GM23338 (cell line): ENCODE data around the gene DPY19L3. TPM values are rescaled to one million over a fixed set of nuclear protein-coding genes. Genes with fewer than 3 reads are reported as not detected.

Experiments
- ATAC-seq: fragments of 200-7000 bp; cut with Tn5 transposase; 3 replicates; pipeline ENCODE4 v1.9.1; 2020
- DNase-seq: peaks from one replicate; pipeline ENCODE4 v3.0.0-alpha.2; 2015; ENCODE audit warnings: low spot score
- H2AFZ ChIP-seq: fragments of 200-600 bp; sonication (generic); 2 replicates; pipeline ENCODE4 v1.8.0; 2016; ENCODE audit warnings: antibody characterized with exemption, mild to moderate bottlenecking, moderate library complexity
- H3F3A ChIP-seq: fragments of 200-600 bp; sonication (generic); replicated peaks from 2 replicates; pipeline ENCODE4 v1.8.0; 2017; ENCODE audit warnings: antibody characterized with exemption, mixed run types, low read depth
- H3K27ac ChIP-seq: fragments of 200-600 bp; sonication (generic); 2 replicates; pipeline ENCODE4 v1.6.1; 2016; ENCODE audit warnings: low read depth
- H3K27me3 ChIP-seq: fragments of 200-600 bp; sonication (generic); 2 replicates; pipeline ENCODE4 v1.8.0; 2016; ENCODE audit warnings: mild to moderate bottlenecking, mixed run types, moderate library complexity; ENCODE audit not compliant: insufficient read depth
- H3K36me3 ChIP-seq: fragments of 200-600 bp; sonication (generic); 2 replicates; pipeline ENCODE4 v1.8.0; 2016; ENCODE audit warnings: mild to moderate bottlenecking; ENCODE audit not compliant: insufficient read depth
- H3K4me1 ChIP-seq: fragments of 200-600 bp; sonication (generic); 2 replicates; pipeline ENCODE4 v1.8.0; 2016; ENCODE audit warnings: mild to moderate bottlenecking, moderate library complexity; ENCODE audit not compliant: insufficient read depth
- H3K4me2 ChIP-seq: fragments of 200-600 bp; sonication (generic); 2 replicates; pipeline ENCODE4 v1.7.1; 2017; ENCODE audit warnings: mixed run types
- H3K4me3 ChIP-seq: fragments of 200-600 bp; sonication (generic); 2 replicates; pipeline ENCODE4 v1.6.1; 2016; ENCODE audit warnings: mixed run types
- H3K79me2 ChIP-seq: fragments of 200-600 bp; sonication (generic); replicated peaks from 2 replicates; pipeline ENCODE4 v1.8.0; 2017; ENCODE audit warnings: mild to moderate bottlenecking; ENCODE audit not compliant: insufficient read depth
- H3K9me2 ChIP-seq: fragments of 200-600 bp; sonication (generic); 2 replicates; pipeline ENCODE4 v1.8.0; 2017; ENCODE audit not compliant: insufficient read depth
- H4K20me1 ChIP-seq: fragments of 200-600 bp; sonication (generic); replicated peaks from 2 replicates; pipeline ENCODE4 v1.8.0; 2017; ENCODE audit warnings: mild to moderate bottlenecking; ENCODE audit not compliant: insufficient read depth
- H3K27ac Mint-ChIP-seq: 2 replicates; pipeline ENCODE4 v1.8.0; 2020; ENCODE audit warnings: inconsistent platforms, mild to moderate bottlenecking, moderate library complexity, mixed read lengths
- H3K27me3 Mint-ChIP-seq: 3 replicates; pipeline ENCODE4 v1.8.0; 2022; ENCODE audit warnings: low read depth, mild to moderate bottlenecking, moderate library complexity, mixed read lengths, inconsistent platforms; ENCODE audit not compliant: insufficient read depth, poor library complexity
- H3K36me3 Mint-ChIP-seq: 3 replicates; pipeline ENCODE4 v1.8.0; 2021; ENCODE audit warnings: low read depth, mild to moderate bottlenecking, inconsistent platforms, moderate library complexity, mixed read lengths
- H3K4me1 Mint-ChIP-seq: 3 replicates; pipeline ENCODE4 v1.8.0; 2020; ENCODE audit warnings: mild to moderate bottlenecking, inconsistent platforms, mixed read lengths
- H3K4me3 Mint-ChIP-seq: 3 replicates; pipeline ENCODE4 v1.8.0; 2021; ENCODE audit warnings: moderate library complexity, mild to moderate bottlenecking, inconsistent platforms, mixed read lengths
- H3K9me3 Mint-ChIP-seq: 3 replicates; pipeline ENCODE4 v1.8.0; 2020; ENCODE audit warnings: moderate library complexity, mild to moderate bottlenecking, inconsistent platforms, mixed read lengths
- CREB1 ChIP-seq: fragments of 250-450 bp; sonication (Bioruptor Pico); IDR thresholded peaks from 2 replicates; pipeline ENCODE4 v1.5.0; 2020; ENCODE audit warnings: low read depth, mild to moderate bottlenecking, moderate library complexity
- EZH2 ChIP-seq: fragments of 200-600 bp; sonication (generic); IDR thresholded peaks from one replicate; pipeline ENCODE4 v1.8.0; 2017; ENCODE audit warnings: antibody characterized with exemption, mild to moderate bottlenecking, low read depth; ENCODE audit not compliant: unreplicated experiment
- EZH2phosphoT487 ChIP-seq: fragments of 200-600 bp; sonication (generic); IDR thresholded peaks from one replicate; pipeline ENCODE4 v1.8.1; 2018; ENCODE audit warnings: antibody characterized with exemption; ENCODE audit not compliant: unreplicated experiment
- JUNB ChIP-seq: IDR thresholded peaks from one replicate; pipeline ENCODE4 v1.6.1; 2016; ENCODE audit warnings: antibody characterized with exemption; ENCODE audit not compliant: unreplicated experiment
- NANOG ChIP-seq: IDR thresholded peaks from 2 replicates; pipeline ENCODE4 v1.6.1; 2016; ENCODE audit warnings: antibody characterized with exemption, borderline replicate concordance
- POLR2AphosphoS5 ChIP-seq: IDR thresholded peaks from 2 replicates; pipeline ENCODE4 v1.6.1; 2016; ENCODE audit warnings: antibody characterized with exemption, low read depth
- REST ChIP-seq: IDR thresholded peaks from one replicate; pipeline ENCODE4 v1.6.1; 2018; ENCODE audit warnings: antibody characterized with exemption; ENCODE audit not compliant: unreplicated experiment
- STAT1 ChIP-seq: IDR thresholded peaks from one replicate; pipeline ENCODE4 v1.6.1; 2016; ENCODE audit warnings: antibody characterized with exemption; ENCODE audit not compliant: unreplicated experiment
- ZNF114 ChIP-seq: fragments of 250-450 bp; sonication (Bioruptor Pico); IDR thresholded peaks from 2 replicates; pipeline ENCODE4 v1.5.0; 2020; ENCODE audit warnings: mild to moderate bottlenecking, moderate library complexity
- ZNF331 ChIP-seq: fragments of 250-450 bp; sonication (Bioruptor Pico); IDR thresholded peaks from 2 replicates; pipeline ENCODE4 v1.5.0; 2020; ENCODE audit warnings: low read depth, mild to moderate bottlenecking, moderate library complexity
- polyA plus RNA-seq: library from polyadenylated mRNA; unstranded; fragments of >200 nt; fragmentation: Nextera tagmentation; extraction: Ambion mirVana; gene quantifications from 2 replicates; pipeline ENCODE4 v1.2.1, GENCODE V29; 2016
- total RNA-seq: library from RNA; depleted of rRNA; stranded (reverse); fragments of >200 nt; shearing (Covaris generic); gene quantifications from 2 replicates; pipeline ENCODE4 v1.2.3, GENCODE V29; 2014
- TF ChIP-seq, protein P1 (sequence below): IDR thresholded peaks from 2 replicates; pipeline ENCODE4 v1.6.1; 2016; ENCODE audit warnings: antibody characterized with exemption
- TF ChIP-seq, protein P2 (sequence below): fragments of 250-450 bp; sonication (Bioruptor Pico); IDR thresholded peaks from 2 replicates; pipeline ENCODE4 v1.5.0; 2020; ENCODE audit warnings: mild to moderate bottlenecking, moderate library complexity
- TF ChIP-seq, protein P3 (sequence below), 2 experiments: fragments of 200-600 bp in 1 of 2; sonication (generic) in 1 of 2; conservative IDR thresholded peaks; 2 replicates each; pipeline versions ENCODE4 v1.5.1 to v1.6.1; 2016 to 2017; ENCODE audit warnings: antibody characterized with exemption in 2 of 2, low read depth in 2 of 2, mild to moderate bottlenecking in 2 of 2, moderate library complexity in 1 of 2

Gene DPY19L3
- total and polyA plus RNA-seq, 2 experiments from 2014 or later, result 13.5 to 46.6 TPM

- no peak for ATAC-seq
- H3K27me3 Mint-ChIP-seq, result no peaks in the 10 kb centered on the region
- TF ChIP-seq EZH2phosphoT487 (no peak), CREB1 (CRISPR knock-in tag) (no peak), STAT1 (no peak), JUNB (no peak), ZNF114 (CRISPR knock-in tag) (no peak), EZH2 (no peak), POLR2AphosphoS5 (no peak), REST (no peak), ZNF331 (no peak), NANOG (no peak)
- TF ChIP-seq, protein P1, sequence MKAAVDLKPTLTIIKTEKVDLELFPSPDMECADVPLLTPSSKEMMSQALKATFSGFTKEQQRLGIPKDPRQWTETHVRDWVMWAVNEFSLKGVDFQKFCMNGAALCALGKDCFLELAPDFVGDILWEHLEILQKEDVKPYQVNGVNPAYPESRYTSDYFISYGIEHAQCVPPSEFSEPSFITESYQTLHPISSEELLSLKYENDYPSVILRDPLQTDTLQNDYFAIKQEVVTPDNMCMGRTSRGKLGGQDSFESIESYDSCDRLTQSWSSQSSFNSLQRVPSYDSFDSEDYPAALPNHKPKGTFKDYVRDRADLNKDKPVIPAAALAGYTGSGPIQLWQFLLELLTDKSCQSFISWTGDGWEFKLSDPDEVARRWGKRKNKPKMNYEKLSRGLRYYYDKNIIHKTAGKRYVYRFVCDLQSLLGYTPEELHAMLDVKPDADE, result no peak
- TF ChIP-seq, protein P2, sequence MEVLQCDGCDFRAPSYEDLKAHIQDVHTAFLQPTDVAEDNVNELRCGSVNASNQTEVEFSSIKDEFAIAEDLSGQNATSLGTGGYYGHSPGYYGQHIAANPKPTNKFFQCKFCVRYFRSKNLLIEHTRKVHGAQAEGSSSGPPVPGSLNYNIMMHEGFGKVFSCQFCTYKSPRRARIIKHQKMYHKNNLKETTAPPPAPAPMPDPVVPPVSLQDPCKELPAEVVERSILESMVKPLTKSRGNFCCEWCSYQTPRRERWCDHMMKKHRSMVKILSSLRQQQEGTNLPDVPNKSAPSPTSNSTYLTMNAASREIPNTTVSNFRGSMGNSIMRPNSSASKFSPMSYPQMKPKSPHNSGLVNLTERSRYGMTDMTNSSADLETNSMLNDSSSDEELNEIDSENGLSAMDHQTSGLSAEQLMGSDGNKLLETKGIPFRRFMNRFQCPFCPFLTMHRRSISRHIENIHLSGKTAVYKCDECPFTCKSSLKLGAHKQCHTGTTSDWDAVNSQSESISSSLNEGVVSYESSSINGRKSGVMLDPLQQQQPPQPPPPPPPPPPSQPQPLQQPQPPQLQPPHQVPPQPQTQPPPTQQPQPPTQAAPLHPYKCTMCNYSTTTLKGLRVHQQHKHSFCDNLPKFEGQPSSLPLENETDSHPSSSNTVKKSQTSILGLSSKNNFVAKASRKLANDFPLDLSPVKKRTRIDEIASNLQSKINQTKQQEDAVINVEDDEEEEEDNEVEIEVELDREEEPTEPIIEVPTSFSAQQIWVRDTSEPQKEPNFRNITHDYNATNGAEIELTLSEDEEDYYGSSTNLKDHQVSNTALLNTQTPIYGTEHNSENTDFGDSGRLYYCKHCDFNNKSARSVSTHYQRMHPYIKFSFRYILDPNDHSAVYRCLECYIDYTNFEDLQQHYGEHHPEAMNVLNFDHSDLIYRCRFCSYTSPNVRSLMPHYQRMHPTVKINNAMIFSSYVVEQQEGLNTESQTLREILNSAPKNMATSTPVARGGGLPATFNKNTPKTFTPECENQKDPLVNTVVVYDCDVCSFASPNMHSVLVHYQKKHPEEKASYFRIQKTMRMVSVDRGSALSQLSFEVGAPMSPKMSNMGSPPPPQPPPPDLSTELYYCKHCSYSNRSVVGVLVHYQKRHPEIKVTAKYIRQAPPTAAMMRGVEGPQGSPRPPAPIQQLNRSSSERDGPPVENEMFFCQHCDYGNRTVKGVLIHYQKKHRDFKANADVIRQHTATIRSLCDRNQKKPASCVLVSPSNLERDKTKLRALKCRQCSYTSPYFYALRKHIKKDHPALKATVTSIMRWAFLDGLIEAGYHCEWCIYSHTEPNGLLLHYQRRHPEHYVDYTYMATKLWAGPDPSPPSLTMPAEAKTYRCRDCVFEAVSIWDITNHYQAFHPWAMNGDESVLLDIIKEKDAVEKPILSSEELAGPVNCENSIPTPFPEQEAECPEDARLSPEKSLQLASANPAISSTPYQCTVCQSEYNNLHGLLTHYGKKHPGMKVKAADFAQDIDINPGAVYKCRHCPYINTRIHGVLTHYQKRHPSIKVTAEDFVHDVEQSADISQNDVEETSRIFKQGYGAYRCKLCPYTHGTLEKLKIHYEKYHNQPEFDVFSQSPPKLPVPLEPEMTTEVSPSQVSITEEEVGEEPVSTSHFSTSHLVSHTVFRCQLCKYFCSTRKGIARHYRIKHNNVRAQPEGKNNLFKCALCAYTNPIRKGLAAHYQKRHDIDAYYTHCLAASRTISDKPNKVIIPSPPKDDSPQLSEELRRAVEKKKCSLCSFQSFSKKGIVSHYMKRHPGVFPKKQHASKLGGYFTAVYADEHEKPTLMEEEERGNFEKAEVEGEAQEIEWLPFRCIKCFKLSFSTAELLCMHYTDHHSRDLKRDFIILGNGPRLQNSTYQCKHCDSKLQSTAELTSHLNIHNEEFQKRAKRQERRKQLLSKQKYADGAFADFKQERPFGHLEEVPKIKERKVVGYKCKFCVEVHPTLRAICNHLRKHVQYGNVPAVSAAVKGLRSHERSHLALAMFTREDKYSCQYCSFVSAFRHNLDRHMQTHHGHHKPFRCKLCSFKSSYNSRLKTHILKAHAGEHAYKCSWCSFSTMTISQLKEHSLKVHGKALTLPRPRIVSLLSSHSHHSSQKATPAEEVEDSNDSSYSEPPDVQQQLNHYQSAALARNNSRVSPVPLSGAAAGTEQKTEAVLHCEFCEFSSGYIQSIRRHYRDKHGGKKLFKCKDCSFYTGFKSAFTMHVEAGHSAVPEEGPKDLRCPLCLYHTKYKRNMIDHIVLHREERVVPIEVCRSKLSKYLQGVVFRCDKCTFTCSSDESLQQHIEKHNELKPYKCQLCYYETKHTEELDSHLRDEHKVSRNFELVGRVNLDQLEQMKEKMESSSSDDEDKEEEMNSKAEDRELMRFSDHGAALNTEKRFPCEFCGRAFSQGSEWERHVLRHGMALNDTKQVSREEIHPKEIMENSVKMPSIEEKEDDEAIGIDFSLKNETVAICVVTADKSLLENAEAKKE, result no peak
- TF ChIP-seq, protein P3, sequence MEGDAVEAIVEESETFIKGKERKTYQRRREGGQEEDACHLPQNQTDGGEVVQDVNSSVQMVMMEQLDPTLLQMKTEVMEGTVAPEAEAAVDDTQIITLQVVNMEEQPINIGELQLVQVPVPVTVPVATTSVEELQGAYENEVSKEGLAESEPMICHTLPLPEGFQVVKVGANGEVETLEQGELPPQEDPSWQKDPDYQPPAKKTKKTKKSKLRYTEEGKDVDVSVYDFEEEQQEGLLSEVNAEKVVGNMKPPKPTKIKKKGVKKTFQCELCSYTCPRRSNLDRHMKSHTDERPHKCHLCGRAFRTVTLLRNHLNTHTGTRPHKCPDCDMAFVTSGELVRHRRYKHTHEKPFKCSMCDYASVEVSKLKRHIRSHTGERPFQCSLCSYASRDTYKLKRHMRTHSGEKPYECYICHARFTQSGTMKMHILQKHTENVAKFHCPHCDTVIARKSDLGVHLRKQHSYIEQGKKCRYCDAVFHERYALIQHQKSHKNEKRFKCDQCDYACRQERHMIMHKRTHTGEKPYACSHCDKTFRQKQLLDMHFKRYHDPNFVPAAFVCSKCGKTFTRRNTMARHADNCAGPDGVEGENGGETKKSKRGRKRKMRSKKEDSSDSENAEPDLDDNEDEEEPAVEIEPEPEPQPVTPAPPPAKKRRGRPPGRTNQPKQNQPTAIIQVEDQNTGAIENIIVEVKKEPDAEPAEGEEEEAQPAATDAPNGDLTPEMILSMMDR (conservative IDR thresholded peaks at IDR 0.05; ENCODE audit: low read depth in 2 of 2), result no peak
Measured at GRCh38 chr19:32458500-32459123, 53.0 kb downstream of the DPY19L3 start.

More at GRCh38 chr19:32458500-32459123, 53.0 kb downstream of the DPY19L3 start:
- DNase-seq, result no peak
- Histone ChIP-seq H3K79me2 (no peaks in the 10 kb centered on the region), H2AFZ (no peak overlapping the region), H3K36me3 (peaks cover 29% of the 10 kb centered on the region), H3K27ac (no peak overlapping the region), H3K4me1 (no peaks in the 10 kb centered on the region), H3F3A (no peaks in the 10 kb centered on the region), H3K9me2 (no peaks in the 10 kb centered on the region), H3K27me3 (no peaks in the 10 kb centered on the region), H3K4me2 (no peak overlapping the region), H3K4me3 (no peak overlapping the region), H4K20me1 (0 out of 2 replicates have a peak, but pooled peaks cover 3% of the 10 kb centered on the region)
- peaks cover 40% of the 10 kb centered on the region; the same call in 2 of the 3 replicates for H3K36me3 Mint-ChIP-seq
- H3K4me3 Mint-ChIP-seq, result no peak overlapping the region
- H3K4me1 Mint-ChIP-seq, result no peaks in the 10 kb centered on the region
- no peak overlapping the region for H3K27ac Mint-ChIP-seq
- H3K9me3 Mint-ChIP-seq, result no peaks in the 10 kb centered on the region
